GM12892 (cell line): ENCODE measurements around the gene UNKL.

Experiments used
- POLR2AphosphoS5 ChIP-seq: IDR thresholded peaks from 2 replicates; pipeline ENCODE4 v1.6.1; 2011; ENCODE audit warnings: low read depth, low read length, control low read depth
- TAF1 ChIP-seq: IDR thresholded peaks from 2 replicates; pipeline ENCODE4 v1.6.1; 2011; ENCODE audit warnings: low read depth, mild to moderate bottlenecking, control low read depth, low read length, borderline replicate concordance

DNA sequence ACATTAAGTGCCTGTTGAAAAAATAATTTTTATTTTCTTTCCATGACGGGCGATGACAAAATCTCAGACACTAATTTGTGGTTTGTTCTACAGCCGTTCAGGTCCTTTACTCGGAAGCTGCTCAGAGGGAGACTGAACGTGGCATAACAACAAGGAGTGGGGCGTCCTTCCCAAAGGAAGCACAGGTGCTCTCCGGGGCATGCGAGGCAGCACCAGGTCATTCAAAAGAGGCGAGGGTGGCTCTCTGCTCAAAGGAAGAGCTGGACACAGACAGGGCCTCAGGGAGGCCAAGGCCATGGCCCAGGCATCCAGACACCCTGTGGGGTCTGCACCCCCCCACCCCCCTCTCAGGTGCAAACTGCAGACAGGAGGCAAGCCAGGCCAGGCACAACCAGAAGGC, 16.2 kb downstream of the UNKL start:
- TF ChIP-seq POLR2AphosphoS5, result no peak
- TF ChIP-seq TAF1, result no peak
